Bone marrow (tissue), 2 donors: ENCODE measurements around the gene COL18A1.

Experiments used
- DNase-seq, 2 donors: peaks; one replicate each; lab custom pipeline; 2025; lab: John Stamatoyannopoulos, UW

COL18A1 gene

GRCh38 chr21:45468971-45469272, 64.0 kb downstream of the COL18A1 start:
- DNase-seq, result no peak

DNA sequence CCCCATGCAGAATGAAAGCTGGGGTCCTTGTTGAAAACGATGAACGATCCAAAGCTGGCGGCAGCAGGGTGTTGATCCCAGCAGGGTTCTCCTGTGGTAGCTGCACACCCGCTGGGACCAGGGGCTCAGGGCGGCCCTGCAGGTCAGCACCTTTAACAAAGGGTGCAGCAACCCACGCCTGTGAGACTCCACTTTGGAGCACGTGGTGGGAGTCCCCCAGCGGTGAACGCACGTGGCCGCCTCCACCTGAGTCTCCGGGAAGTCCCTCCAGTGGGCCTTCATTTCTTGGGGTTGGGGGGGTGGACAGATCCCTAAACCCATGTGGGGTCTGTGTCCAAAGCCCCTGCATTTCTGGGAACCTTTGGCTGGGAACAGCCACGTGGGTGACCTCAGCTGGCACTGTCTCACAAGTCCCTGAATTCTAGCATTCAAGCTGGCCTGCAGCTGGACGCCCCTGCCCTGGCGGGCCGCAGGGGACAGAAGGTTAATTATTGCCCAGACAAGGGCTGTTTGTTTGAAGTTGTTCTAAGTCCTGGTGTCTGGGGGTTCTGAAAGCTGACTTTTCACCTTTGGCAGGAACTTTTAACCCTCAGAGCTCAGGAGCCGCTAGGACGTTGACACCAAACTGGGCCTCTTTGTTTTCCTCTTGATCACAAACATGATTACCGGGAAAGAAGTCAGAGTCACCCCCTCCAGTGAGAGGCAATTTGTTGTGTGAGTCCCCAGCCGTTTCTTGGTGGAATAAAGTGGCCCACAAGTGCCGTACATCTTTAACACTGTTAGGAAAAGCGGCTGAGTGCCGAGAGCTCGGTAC, 64.5 kb downstream of the COL18A1 start:
- no peak for DNase-seq

DNA sequence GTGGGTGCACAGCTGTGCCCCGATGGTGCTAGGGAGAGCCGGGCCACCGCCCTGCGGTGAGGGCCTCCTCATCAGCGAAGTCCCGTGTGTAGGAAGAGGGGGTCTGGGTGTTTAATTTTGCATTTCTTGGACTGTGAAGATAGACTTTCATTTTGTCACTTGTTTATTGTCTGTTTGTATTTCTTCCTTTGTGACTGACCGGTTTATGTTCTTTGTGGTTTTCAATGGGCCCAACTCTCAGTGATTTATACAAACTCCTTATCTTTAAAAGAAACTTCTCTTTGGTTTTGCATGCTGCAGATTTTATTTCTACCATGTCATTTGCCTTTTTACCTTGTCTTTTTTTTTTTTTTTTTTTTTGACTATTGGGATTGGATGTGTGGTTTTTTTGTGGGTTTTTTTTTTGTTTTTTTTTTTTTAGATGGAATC, 65.1 kb downstream of the COL18A1 start:
- no peak for DNase-seq

DNA sequence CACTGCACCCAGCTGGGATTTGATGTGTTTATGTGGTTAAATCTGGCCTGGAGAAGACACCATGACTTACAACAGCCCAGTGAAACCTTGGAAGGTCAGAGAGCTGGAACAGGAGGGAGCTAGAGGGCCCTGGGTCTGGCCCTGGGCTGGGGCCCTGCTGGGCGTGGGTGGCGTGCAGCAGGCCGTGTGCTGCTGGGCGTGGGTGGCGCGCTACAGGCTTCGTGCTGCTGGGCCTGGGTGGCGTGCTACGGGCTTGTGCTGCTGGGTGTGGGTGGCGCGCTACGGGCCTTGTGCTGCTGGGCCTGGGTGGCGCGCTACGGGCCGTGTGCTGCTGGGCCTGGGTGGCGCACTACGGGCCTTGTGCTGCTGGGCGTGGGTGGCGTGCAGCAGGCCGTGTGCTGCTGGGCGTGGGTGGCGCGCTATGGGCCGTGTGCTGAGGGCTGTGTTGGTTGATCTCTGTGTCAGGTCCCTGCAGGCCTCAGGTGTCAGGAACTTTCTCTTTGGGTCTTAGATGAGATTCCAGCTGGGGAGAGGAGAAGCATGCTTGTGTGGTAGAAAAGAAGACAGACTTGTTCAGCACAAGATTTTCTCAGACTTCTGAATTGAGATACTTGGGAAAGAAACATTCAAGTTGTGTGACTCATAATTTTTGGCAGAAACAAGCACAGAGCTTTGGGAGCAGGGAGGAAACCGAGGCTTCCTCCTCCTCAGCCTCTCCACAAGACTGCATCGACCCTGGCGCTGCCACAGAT, 66.0 kb downstream of the COL18A1 start:
- no peak for DNase-seq

DNA sequence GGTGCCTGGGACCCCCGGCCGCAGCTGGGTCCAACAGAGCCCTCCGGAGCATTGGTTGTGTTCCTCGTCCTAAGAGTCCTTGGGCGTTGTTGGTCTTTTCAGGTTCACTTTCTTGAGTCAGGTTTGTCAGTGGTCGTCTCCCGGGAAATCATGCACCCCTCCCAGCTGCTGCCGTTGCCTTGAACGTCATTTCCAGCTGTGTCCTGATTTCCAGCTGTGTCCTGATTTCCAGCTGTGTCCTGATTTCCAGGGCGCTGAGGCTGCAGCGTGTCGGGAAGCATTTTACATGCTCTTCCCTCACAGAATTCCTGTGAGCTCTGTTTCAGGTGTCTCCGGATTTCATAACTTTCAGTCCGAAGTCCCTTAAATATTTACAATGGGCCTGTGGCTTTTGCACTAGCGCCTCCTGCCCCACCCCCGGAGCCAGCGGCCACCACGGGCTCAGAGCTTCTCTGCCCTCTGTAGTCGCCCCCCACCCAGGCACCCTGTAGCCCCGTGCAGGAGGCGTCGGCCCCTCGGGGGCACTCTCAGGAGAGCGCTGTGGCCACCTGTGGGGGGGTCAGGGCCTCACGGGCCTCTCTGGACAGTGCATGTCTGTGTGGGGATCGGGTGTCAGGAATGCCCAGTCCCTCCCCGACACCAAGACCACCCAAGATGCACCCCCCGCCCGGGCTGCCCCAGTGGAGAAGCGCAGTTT, 66.7 kb downstream of the COL18A1 start:
- DNase-seq, result no peak

GRCh38 chr21:45472445-45473365, 67.7 kb downstream of the COL18A1 start:
- no peak for DNase-seq

DNA sequence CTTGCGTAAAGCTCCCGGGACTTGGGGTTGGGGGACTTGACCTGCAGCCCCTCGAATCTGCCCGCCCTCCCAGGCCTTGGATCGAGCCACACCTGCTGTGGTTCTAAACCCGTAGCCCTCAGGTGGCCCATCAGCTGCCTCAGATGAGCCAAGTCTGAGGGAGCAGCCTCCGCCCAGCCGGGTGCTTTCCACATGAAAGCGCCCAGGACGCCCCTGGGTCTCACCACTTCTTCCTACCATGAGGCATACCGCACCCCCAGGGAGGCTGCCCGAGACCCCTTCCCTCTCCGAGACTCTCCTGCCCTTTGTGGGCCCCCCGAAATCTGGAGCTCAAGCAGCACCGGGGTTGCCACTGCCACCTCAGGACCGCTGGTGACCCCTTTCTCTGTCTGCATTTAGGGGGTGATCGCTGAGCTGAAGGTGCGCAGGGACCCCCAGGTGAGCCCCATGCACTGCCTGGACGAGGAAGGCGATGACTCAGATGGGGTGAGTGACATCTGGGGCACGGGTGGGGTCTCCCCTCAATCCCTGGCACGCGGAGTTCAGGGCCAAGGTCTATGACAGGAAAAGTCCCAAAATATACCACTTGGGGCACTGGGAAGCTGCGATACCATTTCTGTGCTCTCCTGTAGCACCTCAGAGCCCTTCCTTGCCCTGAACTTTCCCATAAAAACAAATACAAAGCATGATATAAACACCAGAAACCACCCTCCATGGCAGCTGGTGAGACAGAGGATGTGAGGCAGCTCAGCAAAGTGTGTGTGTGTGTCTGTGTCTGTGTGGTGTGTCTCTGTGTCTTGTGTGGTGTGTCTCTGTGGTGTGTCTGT, 68.7 kb downstream of the COL18A1 start:
- no peak for DNase-seq

GRCh38 chr21:45474323-45474950, 69.5 kb downstream of the COL18A1 start:
- no peak for DNase-seq

DNA sequence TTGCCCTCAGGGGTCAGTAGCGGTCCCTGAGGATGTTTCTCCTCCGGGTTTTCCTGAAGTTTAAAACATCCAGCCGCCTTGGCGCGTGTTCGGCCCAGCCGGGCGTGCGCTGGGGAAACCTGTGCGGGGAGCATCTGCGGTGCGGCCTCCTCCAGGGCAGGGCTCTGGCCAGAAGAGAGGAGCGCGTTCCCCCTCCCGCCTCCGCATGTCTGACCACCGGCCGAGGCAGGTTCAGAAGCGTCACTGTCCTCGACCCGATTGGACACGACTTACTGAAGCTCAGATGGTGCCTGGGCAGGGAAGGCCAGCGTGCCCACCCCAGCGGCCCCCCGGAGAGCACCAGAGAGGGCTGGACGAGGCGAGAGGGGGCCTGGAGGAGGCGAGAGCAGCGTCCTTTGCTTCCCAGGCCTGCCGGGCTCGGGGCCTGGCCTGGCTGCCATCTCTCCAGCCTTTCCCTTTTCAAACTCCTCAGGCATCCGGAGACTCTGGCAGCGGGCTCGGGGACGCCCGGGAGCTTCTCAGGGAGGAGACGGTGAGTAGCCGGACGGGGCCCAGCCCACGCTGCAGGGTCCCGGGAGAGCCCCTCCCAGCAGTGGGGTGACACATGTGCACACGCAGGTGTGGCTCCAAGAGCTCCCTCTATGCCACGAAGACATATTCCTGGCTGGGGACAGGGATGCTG, 70.2 kb downstream of the COL18A1 start:
- no peak for DNase-seq

DNA sequence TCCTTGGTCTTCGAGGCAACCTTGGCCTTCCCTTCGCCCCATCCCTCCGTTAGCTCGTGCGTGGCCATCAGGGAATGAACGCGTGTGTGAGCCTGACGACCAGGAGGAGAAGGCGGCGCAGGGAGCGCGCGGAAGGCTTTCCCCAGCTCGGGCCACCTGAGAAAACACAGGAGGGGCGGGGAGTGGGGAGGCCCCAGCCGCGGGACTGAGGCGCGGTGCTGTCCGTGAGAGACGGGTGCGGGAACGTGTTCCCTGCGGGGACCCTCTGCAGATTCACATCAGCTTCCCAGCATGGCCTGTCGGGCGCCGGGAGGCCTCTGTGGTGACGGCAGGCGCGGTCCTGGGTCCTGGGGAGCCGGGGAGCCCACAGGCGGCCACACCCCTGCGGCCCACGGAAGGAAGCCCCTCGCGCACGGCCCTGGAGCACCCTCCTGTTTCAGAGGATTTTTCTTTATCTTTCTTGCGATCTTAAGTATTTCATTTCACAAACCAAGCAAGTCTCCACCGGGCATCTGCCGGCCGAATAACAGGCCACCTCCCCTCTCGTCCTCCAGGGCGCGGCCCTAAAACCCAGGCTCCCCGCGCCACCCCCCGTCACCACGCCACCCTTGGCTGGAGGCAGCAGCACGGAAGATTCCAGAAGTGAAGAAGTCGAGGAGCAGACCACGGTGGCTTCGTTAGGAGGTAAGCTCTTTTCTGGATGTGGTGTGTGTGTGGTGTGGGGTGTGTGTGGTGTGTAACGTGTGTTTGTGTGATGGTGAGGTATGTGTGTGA, 71.0 kb downstream of the COL18A1 start:
- no peak for DNase-seq

DNA sequence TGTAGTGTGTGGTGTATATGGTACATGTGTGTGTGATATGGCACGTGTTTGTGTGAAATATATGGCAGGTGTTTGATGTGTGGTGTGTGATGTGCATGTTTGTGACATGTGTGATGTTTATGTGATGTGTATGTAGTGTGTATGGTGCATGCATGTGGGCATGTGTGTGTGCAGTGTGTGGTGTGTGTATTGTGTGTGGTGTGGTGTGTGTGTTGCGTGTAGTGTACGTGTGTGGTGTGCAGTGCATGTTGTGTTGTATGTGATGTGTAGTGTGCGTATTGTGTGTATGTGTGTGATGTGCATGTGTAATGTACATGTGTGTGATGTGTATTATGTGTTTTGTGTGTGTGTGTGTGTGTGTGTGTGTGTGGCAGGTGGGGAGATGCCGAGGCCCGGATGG, 71.6 kb downstream of the COL18A1 start:
- no peak for DNase-seq

DNA sequence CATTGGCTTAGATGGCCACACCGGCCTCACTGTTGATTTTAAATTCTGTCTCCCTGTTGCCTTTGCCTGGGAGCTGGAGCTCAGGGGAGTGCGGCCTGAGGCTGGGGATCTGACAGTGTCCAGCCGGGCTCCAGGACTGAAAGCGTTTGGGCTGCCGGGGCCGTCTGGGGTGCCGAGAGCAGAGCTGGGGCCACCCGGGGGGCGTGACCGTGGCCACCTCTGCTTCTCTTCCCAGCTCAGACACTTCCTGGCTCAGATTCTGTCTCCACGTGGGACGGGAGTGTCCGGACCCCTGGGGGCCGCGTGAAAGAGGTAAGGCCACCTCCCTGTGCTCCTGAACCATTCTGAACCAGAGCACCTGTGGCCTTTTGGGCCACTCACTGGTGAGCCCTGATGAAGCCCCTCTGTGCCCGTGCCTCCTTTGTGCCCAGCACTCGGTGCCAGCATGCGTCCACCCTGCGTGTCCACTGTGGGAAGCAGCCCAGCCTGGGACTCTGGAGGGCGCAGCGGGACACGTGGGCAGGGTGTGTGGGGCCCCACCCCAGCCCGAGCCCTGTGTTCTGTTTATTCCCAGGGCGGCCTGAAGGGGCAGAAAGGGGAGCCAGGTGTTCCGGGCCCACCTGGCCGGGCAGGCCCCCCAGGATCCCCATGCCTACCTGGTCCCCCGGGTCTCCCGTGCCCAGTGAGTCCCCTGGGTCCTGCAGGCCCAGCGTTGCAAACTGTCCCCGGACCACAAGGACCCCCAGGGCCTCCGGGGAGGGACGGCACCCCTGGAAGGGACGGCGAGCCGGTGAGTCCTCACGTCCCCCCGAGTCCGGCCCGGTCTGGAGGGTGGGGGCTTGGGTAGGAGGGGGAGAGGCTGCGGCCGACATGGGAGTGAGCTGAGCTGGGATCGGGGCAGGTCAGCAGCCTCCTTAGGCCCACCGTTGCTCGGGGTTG, 72.5 kb downstream of the COL18A1 start:
- no peak for DNase-seq

DNA sequence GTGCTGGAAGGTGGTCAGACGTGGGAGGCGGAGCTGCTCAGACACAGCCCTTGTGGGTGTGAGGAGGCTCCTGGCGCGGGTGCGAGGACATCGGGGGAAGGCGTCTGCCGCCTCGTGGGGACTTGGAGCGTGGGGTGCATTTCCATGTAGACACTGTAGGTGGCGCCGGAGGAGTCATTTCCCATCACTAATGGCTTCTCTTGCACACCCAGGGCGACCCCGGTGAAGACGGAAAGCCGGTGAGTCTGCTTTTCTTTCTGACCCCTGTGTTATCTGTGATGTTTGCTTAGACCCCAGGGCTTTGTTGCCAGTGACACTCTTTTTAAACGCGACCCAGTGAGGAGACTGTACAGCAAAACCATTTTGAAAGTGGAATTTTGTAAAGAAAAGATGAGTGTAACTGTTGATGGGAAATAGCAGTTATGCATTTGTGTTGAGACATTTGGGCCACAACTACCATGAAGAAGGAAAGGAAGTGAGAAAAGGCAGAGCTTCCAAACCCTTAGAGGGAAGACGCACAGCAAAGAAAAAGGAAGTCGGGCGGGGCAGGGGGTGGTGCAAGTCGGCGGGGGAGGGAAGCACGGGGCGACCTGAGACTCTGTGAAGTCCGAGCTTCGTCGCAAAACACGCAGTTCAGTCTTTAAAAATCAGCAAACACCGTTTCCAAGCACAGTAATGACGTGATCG, 73.3 kb downstream of the COL18A1 start:
- DNase-seq, result peak; percentile 62 to 65

DNA sequence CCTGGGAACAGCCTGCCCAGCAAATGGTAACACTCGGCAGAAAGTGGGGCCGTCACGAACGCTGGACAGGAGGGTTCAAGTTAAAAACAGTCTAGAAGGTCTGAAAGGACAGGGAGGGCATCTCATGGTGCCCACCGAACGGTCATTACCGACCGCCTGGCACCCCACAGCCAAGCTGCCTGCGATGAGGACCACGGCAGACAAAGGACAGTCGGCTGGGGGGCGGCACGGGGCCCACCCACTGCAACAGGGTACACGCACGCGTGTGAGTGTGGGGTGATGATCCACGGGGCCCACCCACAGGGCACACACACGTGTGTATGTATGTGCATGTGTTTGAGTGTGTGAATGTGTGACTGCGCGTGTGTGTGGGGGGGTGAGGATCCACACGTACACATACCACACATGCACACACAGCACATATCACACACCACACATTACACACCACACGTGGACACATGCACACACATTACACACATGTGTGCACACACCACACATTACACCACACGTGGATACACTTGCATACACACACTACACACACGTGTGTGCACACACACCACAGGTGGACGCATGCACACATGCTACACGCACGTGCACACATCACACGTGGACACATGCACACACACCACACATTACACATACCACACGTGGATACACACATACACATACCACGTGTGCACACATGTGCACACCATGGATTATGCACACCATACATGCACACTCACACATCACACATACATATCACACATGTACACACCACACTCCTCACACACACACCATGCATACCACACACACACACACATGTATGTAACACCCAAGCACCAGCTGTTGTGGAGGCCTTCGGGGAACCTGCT, 74.1 kb downstream of the COL18A1 start:
- no peak for DNase-seq

DNA sequence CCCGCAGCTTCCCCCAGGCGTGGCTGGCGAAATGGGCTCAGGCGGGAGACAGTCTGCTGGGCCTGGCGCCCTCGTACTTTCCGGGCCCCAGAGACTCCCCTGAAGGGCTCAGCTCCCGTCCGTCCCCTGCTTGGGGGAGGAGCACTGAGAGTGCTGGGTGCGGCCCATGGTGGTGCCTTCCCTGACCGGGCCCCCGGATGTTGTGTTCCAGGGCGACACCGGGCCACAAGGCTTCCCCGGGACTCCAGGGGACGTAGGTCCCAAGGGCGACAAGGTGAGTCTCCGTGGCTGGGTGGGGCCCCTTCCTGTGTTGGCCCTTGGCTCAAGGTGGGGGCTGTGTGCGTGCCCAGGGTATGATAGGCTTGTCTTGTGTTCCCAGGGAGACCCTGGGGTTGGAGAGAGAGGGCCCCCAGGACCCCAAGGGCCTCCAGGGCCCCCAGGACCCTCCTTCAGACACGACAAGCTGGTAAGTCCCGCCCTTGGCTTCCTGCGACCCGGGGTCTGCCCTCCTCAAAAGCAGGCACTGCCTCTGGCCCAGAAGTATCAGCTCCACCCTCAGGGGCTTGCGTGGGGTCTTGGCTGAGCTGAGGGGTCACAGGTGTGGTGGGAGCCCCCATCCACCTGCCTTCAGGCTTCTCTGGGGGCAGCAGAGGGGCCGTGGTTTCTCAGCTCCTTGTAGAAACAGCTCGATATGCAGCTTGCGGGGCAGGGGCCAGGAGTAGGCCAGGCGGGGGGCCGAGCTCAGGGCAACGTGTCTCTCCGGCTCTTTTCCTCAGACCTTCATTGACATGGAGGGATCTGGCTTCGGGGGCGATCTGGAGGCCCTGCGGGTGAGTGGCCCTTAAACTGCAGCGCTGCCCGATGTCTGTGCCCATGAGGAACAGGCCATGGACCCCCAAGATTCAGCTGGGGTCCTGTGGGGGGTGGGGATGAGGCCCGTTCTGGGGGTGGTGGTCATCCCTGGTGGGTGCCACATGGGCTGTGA, 75.0 kb downstream of the COL18A1 start:
- DNase-seq, result no peak
